OCI-LY7 (cell line): ENCODE data around the gene ZBED4. TPM values are rescaled to one million over a fixed set of nuclear protein-coding genes. Genes with fewer than 3 reads are reported as not detected.

Source experiments
- BruUV-seq: library from RNA; stranded (reverse); fragments of 400-500 nt; replicated peaks from 2 replicates; lab custom pipeline; 2021; lab: Mats Ljungman, UMichigan
- CTCF ChIA-PET: fragments of 300-600 bp; sonication (Branson Sonifier 250); formaldehyde crosslinking; loops from one replicate; lab custom pipeline; 2022; ENCODE audit warnings: antibody characterized with exemption; ENCODE audit not compliant: unreplicated experiment; lab: Charles Lee
- POLR2A ChIA-PET: fragments of 300-600 bp; sonication (Branson Sonifier 250); formaldehyde crosslinking; loops from one replicate; lab custom pipeline; 2022; ENCODE audit warnings: antibody characterized with exemption; lab: Charles Lee
- DNase-seq: peaks from one replicate; pipeline ENCODE4 v3.0.0-alpha.2; 2015; ENCODE audit warnings: low spot score
- H2AFZ ChIP-seq: fragments of 200-600 bp; sonication (generic), shearing (Covaris generic); 2 replicates; pipeline ENCODE4 v1.6.1; 2014; ENCODE audit warnings: mild to moderate bottlenecking, antibody characterized with exemption, low read length, moderate library complexity
- H3K27ac ChIP-seq: fragments of 200-600 bp; sonication (generic); 2 replicates; pipeline ENCODE4 v1.5.1; 2014; ENCODE audit warnings: mixed run types, low read depth, mild to moderate bottlenecking, moderate library complexity, low read length, inconsistent platforms; ENCODE audit not compliant: poor library complexity, severe bottlenecking
- H3K36me3 ChIP-seq: fragments of 200-600 bp; sonication (generic); 2 replicates; pipeline ENCODE4 v1.6.1; 2014; ENCODE audit warnings: mild to moderate bottlenecking, antibody characterized with exemption, low read length, moderate library complexity, mixed read lengths; ENCODE audit not compliant: insufficient read depth
- H3K4me1 ChIP-seq: fragments of 200-600 bp; sonication (generic); 2 replicates; pipeline ENCODE4 v1.5.1; 2014; ENCODE audit warnings: mild to moderate bottlenecking, low read length; ENCODE audit not compliant: insufficient read depth, poor library complexity, severe bottlenecking
- H3K4me2 ChIP-seq: fragments of 200-600 bp; sonication (generic); 2 replicates; pipeline ENCODE4 v1.6.1; 2014; ENCODE audit warnings: mild to moderate bottlenecking, low read length
- H3K4me3 ChIP-seq: fragments of 200-600 bp; sonication (generic); 2 replicates; pipeline ENCODE4 v1.5.1; 2014; ENCODE audit warnings: mild to moderate bottlenecking, low read depth, low read length; ENCODE audit not compliant: poor library complexity, severe bottlenecking
- H3K79me2 ChIP-seq: fragments of 200-600 bp; sonication (generic); 2 replicates; pipeline ENCODE4 v1.6.1; 2016; ENCODE audit warnings: low read depth, mild to moderate bottlenecking, low read length, moderate library complexity, mixed read lengths; ENCODE audit not compliant: insufficient read depth
- H3K9me2 ChIP-seq: fragments of 200-600 bp; sonication (generic); 2 replicates; pipeline ENCODE4 v1.6.1; 2016; ENCODE audit warnings: mild to moderate bottlenecking, low read length, mixed read lengths; ENCODE audit not compliant: insufficient read depth
- H3K9me3 ChIP-seq: fragments of 200-600 bp; sonication (generic); 2 replicates; pipeline ENCODE4 v1.6.1; 2014; ENCODE audit warnings: mild to moderate bottlenecking, mixed run types, low read length, mixed read lengths
- H4K20me1 ChIP-seq: fragments of 200-600 bp; sonication (generic); 2 replicates; pipeline ENCODE4 v1.6.1; 2014; ENCODE audit warnings: mild to moderate bottlenecking, antibody characterized with exemption, low read length, moderate library complexity, mixed read lengths; ENCODE audit not compliant: insufficient read depth
- CTCF ChIP-seq: fragments of 200-600 bp; sonication (generic); conservative IDR thresholded peaks from 2 replicates; pipeline ENCODE4 v1.5.1; 2014; ENCODE audit warnings: mild to moderate bottlenecking, antibody characterized with exemption, low read length, moderate library complexity, mixed read lengths
- EZH2phosphoT487 ChIP-seq: fragments of 200-600 bp; sonication (generic); IDR thresholded peaks from 2 replicates; pipeline ENCODE4 v1.6.1; 2018; ENCODE audit warnings: low read depth, borderline replicate concordance, mild to moderate bottlenecking, mixed run types, antibody characterized with exemption, low read length, moderate library complexity, mixed read lengths
- intact Hi-C: fragments of 100-400 bp; cut with micrococcal nuclease; formaldehyde crosslinking; loops from one replicate; pipeline ENCODE4 v1.10.0; 2022; ENCODE audit not compliant: unreplicated experiment
- total RNA-seq, 2 experiments: library from RNA; depleted of rRNA in 1 of 2; stranded (reverse); fragments of >200 nt in 1 of 2; shearing (Covaris generic) in 1 of 2; gene quantifications; 2 replicates each; pipeline ENCODE4 v1.2.3, GENCODE V29; 2014 to 2022

Gene ZBED4
- total RNA-seq, 2 experiments from 2014 or later = 30.4 to 31.6 TPM

- no peak for DNase-seq
- ChIA-PET POLR2A (interaction anchor here (0.7 kb wide), 1 partner anchor 648 kb away, joined by 3 read pairs; no protein-coding TSS in a partner anchor), CTCF (no interaction called here)
- H3K79me2 ChIP-seq = peaks cover 77% of the 10 kb centered on the region
- H3K36me3 ChIP-seq = peaks cover 51% of the 10 kb centered on the region
- no peaks in the 10 kb centered on the region for H3K9me2 ChIP-seq
- no peaks in the 10 kb centered on the region for H4K20me1 ChIP-seq
- intact Hi-C loops = no loop called here
- no peak overlapping the region for H3K4me2 ChIP-seq
- TF ChIP-seq EZH2phosphoT487 (no peak), CTCF (no peak)
- no peak overlapping the region for H3K27ac ChIP-seq
- BruUV-seq = no TSS peak
- H3K4me3 ChIP-seq = no peak overlapping the region
- no peaks in the 10 kb centered on the region for H3K4me1 ChIP-seq
- no peak overlapping the region for H2AFZ ChIP-seq
- H3K9me3 ChIP-seq = peaks cover 18% of the 10 kb centered on the region; the same call in 1 of the 2 replicates
These were observed 15.6 kb downstream of the ZBED4 start for GRCh38 chr22:49869086-49869830.

DNA sequence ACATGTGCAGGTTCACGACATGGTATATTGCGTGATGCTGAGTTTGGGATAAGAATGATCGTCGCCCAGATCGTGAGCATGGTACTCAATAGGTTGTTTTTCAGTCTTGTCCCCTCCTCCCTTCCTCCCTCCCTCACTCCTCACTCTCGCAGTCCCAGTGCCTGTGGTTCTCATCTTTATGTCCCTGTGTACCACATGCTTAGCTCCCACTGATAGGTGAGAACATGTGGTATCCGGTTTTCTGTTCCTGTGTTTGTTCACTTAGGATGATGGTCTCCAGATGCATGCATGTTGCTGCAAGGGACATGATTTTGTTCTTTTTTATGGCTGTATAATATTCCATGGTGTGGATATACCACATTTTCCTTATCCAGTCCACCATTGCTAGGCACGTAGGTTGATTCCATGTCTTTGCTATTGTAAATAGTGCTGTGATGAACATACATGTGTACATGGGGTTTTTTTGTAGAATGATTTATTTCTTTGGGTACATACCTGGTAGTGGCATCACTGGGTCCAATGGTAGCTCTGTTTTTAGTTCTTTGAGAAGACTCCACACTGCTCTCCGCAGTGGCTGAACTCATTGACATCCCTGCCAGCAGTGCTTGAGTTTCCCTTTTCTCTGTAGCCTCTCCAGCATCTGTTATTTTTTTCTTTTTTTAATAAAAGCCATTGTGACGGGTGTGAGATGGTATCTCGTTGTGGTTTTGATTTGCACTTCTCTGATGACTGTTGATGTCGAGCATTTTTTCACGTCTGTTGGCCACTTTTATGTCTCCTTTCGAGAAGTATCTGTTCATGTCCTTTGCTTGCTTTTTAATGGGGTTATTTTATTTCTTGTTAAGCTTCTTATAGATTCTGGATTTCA, 16.4 kb downstream of the ZBED4 start:
- H3K9me2 ChIP-seq = no peaks in the 10 kb centered on the region
- BruUV-seq = no TSS peak
- peaks cover 52% of the 10 kb centered on the region for H3K36me3 ChIP-seq
- no peaks in the 10 kb centered on the region for H4K20me1 ChIP-seq
- TF ChIP-seq CTCF (no peak), EZH2phosphoT487 (no peak)
- no peaks in the 10 kb centered on the region for H3K4me1 ChIP-seq
- no peak overlapping the region for H3K4me2 ChIP-seq
- peaks cover 18% of the 10 kb centered on the region; the same call in 1 of the 2 replicates for H3K9me3 ChIP-seq
- intact Hi-C loops = no loop called here
- H3K79me2 ChIP-seq = peaks cover 78% of the 10 kb centered on the region
- ChIA-PET POLR2A (interaction anchor here (1.4 to 1.5 kb wide), 2 partner anchors 12 to 56 kb away, joined by 3 read pairs; no protein-coding TSS in a partner anchor), CTCF (no interaction called here)
- no peak for DNase-seq
- H3K27ac ChIP-seq = no peak overlapping the region
- H2AFZ ChIP-seq = no peak overlapping the region
- no peak overlapping the region for H3K4me3 ChIP-seq
